ENCODE results near the gene TAX1BP1. TPM values are rescaled to one million over a fixed set of nuclear protein-coding genes. Genes with fewer than 3 reads are reported as not detected.

TAX1BP1 gene
- total and polyA plus RNA-seq, 2 of the 13 experiments (the other 11 are each of a cell fraction or from before 2014, with no cell fraction given), result 95.2 to 98.9 TPM

GRCh38 chr7:27843584-27844305, 103.8 kb downstream of the TAX1BP1 start:
- Histone ChIP-seq H3K9me3 (ENCODE audit: low read length) (no peaks in the 10 kb centered on the region), H3K27me3 (ENCODE audit: control insufficient read depth in 1 of 2, insufficient read depth in 2 of 2, low read length in 2 of 2) (peaks cover 3 to 32% of the 10 kb centered on the region in 2 experiments; a peak in 4 of 5 replicates), H3K4me1 (ENCODE audit: insufficient read depth, low read length) (no peaks in the 10 kb centered on the region), H3K4me2 (ENCODE audit: low read depth, low read length) (no peak overlapping the region), H3K9ac (ENCODE audit: insufficient read depth, low read depth, low read length) (no peak overlapping the region), H3K79me2 (ENCODE audit: insufficient read depth, low read length) (no peaks in the 10 kb centered on the region), H2AFZ (ENCODE audit: low read length) (no peak overlapping the region), H3K27ac (ENCODE audit: extremely low read length, insufficient read depth, low read length) (no peak overlapping the region), H4K20me1 (ENCODE audit: insufficient read depth, low read length) (no peaks in the 10 kb centered on the region), H3K36me3 (replicated peaks in 1 of 2; ENCODE audit: control insufficient read depth in 1 of 2, insufficient read depth in 2 of 2, low read length in 2 of 2) (no peaks in the 10 kb centered on the region), H3K4me3 (replicated peaks in 1 of 3; ENCODE audit: insufficient read depth in 1 of 3, low read depth in 2 of 3, low read length in 3 of 3) (no peak overlapping the region)
- FAIRE-seq (no peak), ATAC-seq (no peak), DNase-seq (ENCODE audit: low spot score) (no peak)
- ChIA-PET CTCF (ENCODE audit: low intra/inter-chr PET ratio, low total read pairs) (no interaction called here), POLR2A (no interaction called here)
- TF ChIP-seq GZF1 (CRISPR knock-in tag; IDR thresholded peaks at IDR 0.05) (no peak), ZNF629 (CRISPR knock-in tag; conservative IDR thresholded peaks at IDR 0.05) (0 out of 2 replicates have a peak, but pooled peaks have one; percentile 14), ZNF768 (CRISPR knock-in tag; IDR thresholded peaks at IDR 0.05) (peak; percentile 54; the same call in 1 of the 2 replicates), BCLAF1 (IDR thresholded peaks at IDR 0.05) (no peak), CEBPG (CRISPR knock-in tag; IDR thresholded peaks at IDR 0.05) (no peak)
- TF ChIP-seq, protein P1, sequence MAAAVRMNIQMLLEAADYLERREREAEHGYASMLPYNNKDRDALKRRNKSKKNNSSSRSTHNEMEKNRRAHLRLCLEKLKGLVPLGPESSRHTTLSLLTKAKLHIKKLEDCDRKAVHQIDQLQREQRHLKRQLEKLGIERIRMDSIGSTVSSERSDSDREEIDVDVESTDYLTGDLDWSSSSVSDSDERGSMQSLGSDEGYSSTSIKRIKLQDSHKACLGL (CRISPR knock-in tag; IDR thresholded peaks at IDR 0.05), result no peak
- intact Hi-C loops (cut with micrococcal nuclease; ENCODE audit: unreplicated experiment) (no loop called here), in situ Hi-C loops (cut with HindIII; ENCODE audit: extremely low pct_ligation_motif_present, low pct_unique_long_range_greater_than_20kb) (no loop called here)
- no TSS peak for BruUV-seq (replicated peaks)
- 53% methylated on average over 15 of the region's 15 CpGs for WGBS (ENCODE audit: low lambda C conversion rate)
